Lower lobe of right lung (tissue), 2 donors: ENCODE data around the gene POU2F1. TPM values are rescaled to one million over a fixed set of nuclear protein-coding genes. Genes with fewer than 3 reads are reported as not detected.

ENCODE experiments used
- ATAC-seq, 2 donors: fragments of 200-7000 bp; cut with Tn5 transposase; one replicate each; pipeline ENCODE4 v1.9.1; 2020 to 2022; ENCODE audit warnings: mild to moderate bottlenecking in 2 of 2, moderate library complexity in 2 of 2
- DNase-seq: peaks from one replicate; pipeline ENCODE4 v3.0.0-alpha.2; 2020
- H3K27ac ChIP-seq: fragments of 200-600 bp; one replicate; pipeline ENCODE4 v1.8.0; 2022
- H3K27me3 ChIP-seq: fragments of 200-600 bp; one replicate; pipeline ENCODE4 v1.8.0; 2022; ENCODE audit warnings: low read depth
- H3K36me3 ChIP-seq: fragments of 200-600 bp; one replicate; pipeline ENCODE4 v1.8.0; 2022; ENCODE audit warnings: mild to moderate bottlenecking
- H3K4me1 ChIP-seq: fragments of 200-600 bp; one replicate; pipeline ENCODE4 v1.8.0; 2022
- H3K4me3 ChIP-seq: fragments of 200-600 bp; one replicate; pipeline ENCODE4 v1.8.0; 2022; ENCODE audit warnings: mild to moderate bottlenecking
- H3K9me3 ChIP-seq: fragments of 200-600 bp; one replicate; pipeline ENCODE4 v1.8.0; 2022
- CTCF ChIP-seq: fragments of 200-600 bp; IDR thresholded peaks from one replicate; pipeline ENCODE4 v1.8.0; 2022; ENCODE audit warnings: antibody characterized with exemption, mild to moderate bottlenecking
- intact Hi-C: fragments of 100-400 bp; cut with DNase I; formaldehyde crosslinking; loops from one replicate; pipeline ENCODE4 v1.11.0; 2022
- total RNA-seq: library from RNA; stranded (reverse); fragmentation: NEBNext Ultra II Directional; extraction: Animal tissue kit (Norgen Biotek cat#: 25700); gene quantifications from one replicate; pipeline ENCODE4 v1.2.1, GENCODE V29; 2021
- donor health status: DM: no; HTN: yes; CAD: no; lungs with severe emphysema.

POU2F1 gene
- total RNA-seq, 1 donor from 2014 or later, result 20.1 TPM

GRCh38 chr1:167412920-167413319, 192.2 kb downstream of the POU2F1 start:
- H3K4me3 ChIP-seq, result no peak overlapping the region
- no peak for TF ChIP-seq CTCF
- no peak overlapping the region for H3K27ac ChIP-seq
- H3K4me1 ChIP-seq, result no peaks in the 10 kb centered on the region
- no peak for DNase-seq
- peaks cover 13% of the 10 kb centered on the region for H3K36me3 ChIP-seq
- ATAC-seq, result no peak
- H3K27me3 ChIP-seq, result no peaks in the 10 kb centered on the region
- no peaks in the 10 kb centered on the region for H3K9me3 ChIP-seq
- intact Hi-C loops, result no loop called here

- Histone ChIP-seq H3K27me3 (no peaks in the 10 kb centered on the region), H3K4me1 (no peaks in the 10 kb centered on the region), H3K36me3 (peaks cover 13% of the 10 kb centered on the region), H3K4me3 (no peak overlapping the region), H3K27ac (no peak overlapping the region), H3K9me3 (no peaks in the 10 kb centered on the region)
- peak in 1 of 2 donors; percentile 50 for ATAC-seq
- no peak for TF ChIP-seq CTCF
- intact Hi-C loops, result no loop called here
- DNase-seq, result no peak
These were observed 192.6 kb downstream of the POU2F1 start for GRCh38 chr1:167413328-167413727.

- H3K27me3 ChIP-seq, result no peaks in the 10 kb centered on the region
- intact Hi-C loops, result no loop called here
- DNase-seq (peak; percentile 74), ATAC-seq (peak; percentile 91 to 96)
- no peak overlapping the region for H3K4me3 ChIP-seq
- H3K4me1 ChIP-seq, result no peaks in the 10 kb centered on the region
- peaks cover 17% of the 10 kb centered on the region for H3K36me3 ChIP-seq
- no peak for TF ChIP-seq CTCF
- H3K27ac ChIP-seq, result no peak overlapping the region
- H3K9me3 ChIP-seq, result no peaks in the 10 kb centered on the region
These were observed 195.8 kb downstream of the POU2F1 start for GRCh38 chr1:167416506-167416905.

GRCh38 chr1:167418391-167418790, 197.7 kb downstream of the POU2F1 start:
- DNase-seq, result no peak
- H3K36me3 ChIP-seq, result peaks cover 4% of the 10 kb centered on the region
- H3K27ac ChIP-seq, result no peak overlapping the region
- H3K27me3 ChIP-seq, result no peaks in the 10 kb centered on the region
- H3K4me1 ChIP-seq, result no peaks in the 10 kb centered on the region
- no peaks in the 10 kb centered on the region for H3K9me3 ChIP-seq
- H3K4me3 ChIP-seq, result no peak overlapping the region
- intact Hi-C loops, result no loop called here
- no peak for ATAC-seq
- no peak for TF ChIP-seq CTCF

- DNase-seq (no peak), ATAC-seq (no peak)
- Histone ChIP-seq H3K9me3 (no peaks in the 10 kb centered on the region), H3K4me1 (no peaks in the 10 kb centered on the region), H3K27ac (no peak overlapping the region), H3K4me3 (no peak overlapping the region), H3K27me3 (no peaks in the 10 kb centered on the region), H3K36me3 (peaks cover 7% of the 10 kb centered on the region)
- TF ChIP-seq CTCF, result no peak
- intact Hi-C loops, result no loop called here
These were observed 198.6 kb downstream of the POU2F1 start for GRCh38 chr1:167419245-167419644.

GRCh38 chr1:167420510-167420909, 199.8 kb downstream of the POU2F1 start:
- Histone ChIP-seq H3K4me3 (no peak overlapping the region), H3K36me3 (peaks cover 11% of the 10 kb centered on the region), H3K9me3 (no peaks in the 10 kb centered on the region), H3K4me1 (no peaks in the 10 kb centered on the region), H3K27me3 (no peaks in the 10 kb centered on the region), H3K27ac (no peak overlapping the region)
- intact Hi-C loops, result no loop called here
- DNase-seq (no peak), ATAC-seq (no peak)
- TF ChIP-seq CTCF, result no peak
